ENCODE results near the gene IRGQ. TPM values are rescaled to one million over a fixed set of nuclear protein-coding genes. Genes with fewer than 3 reads are reported as not detected.

Gene IRGQ
- total and polyA plus RNA-seq, 2 donors (not counting 3 experiments of a cell fraction or from before 2014, with no cell fraction given), result 15.8 to 33.2 TPM

DNA sequence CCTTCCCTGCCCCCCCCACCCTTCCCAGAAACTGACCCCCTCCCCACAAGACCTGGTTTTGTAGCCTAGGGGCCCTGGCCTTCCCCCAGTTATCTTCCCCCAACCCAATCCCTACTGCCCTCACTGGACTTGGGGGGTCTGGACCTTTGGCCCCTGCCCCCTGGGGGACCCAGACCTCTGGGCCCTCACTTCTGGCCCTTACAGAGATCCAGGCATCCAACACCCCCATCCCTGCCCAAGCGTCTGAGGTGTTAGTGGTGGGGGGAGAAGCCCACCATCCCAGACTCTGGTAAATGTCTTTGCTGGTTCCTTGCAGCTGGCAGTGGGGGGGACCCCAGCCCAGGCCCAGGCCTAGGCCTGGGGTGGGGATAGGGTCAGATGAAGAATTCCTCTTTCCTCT is 27.0 kb upstream of the IRGQ start:
- ChIA-PET POLR2A (no interaction called here), CTCF (interaction anchor here (0.8 kb wide), 1 partner anchor 28 kb away, joined by 3 read pairs; no protein-coding TSS in a partner anchor)
- intact Hi-C loops (cut with micrococcal nuclease), result no loop called here
- Histone ChIP-seq H3K79me2 (ENCODE audit: control insufficient read depth, insufficient read depth, low read length) (peaks cover 7% of the 10 kb centered on the region), H3K9ac (replicated peaks; ENCODE audit: extremely low read depth, insufficient read depth, low read length) (no peak overlapping the region), H3K4me1 (ENCODE audit: control insufficient read depth, extremely low read depth, insufficient read depth, low read length) (peaks cover 12% of the 10 kb centered on the region), H3K27ac (ENCODE audit: insufficient read depth, low read depth, low read length) (no peak overlapping the region), H2AFZ (ENCODE audit: low read depth, low read length) (no peak overlapping the region), H3K9me1 (replicated peaks; ENCODE audit: control insufficient read depth, extremely low read depth, insufficient read depth, low read length) (no peaks in the 10 kb centered on the region), H4K20me1 (replicated peaks; ENCODE audit: control insufficient read depth, extremely low read depth, insufficient read depth, low read length) (no peaks in the 10 kb centered on the region), H3K4me3 (replicated peaks in 1 of 3; ENCODE audit: insufficient read depth in 1 of 3, low read depth in 1 of 3, low read length in 3 of 3) (no peak overlapping the region), H3K4me2 (ENCODE audit: insufficient read depth, low read length) (no peak overlapping the region), H3K27me3 (ENCODE audit: control insufficient read depth in 2 of 2, insufficient read depth in 2 of 2, low read length in 2 of 2) (no peaks in the 10 kb centered on the region), H3K36me3 (ENCODE audit: control insufficient read depth in 2 of 2, extremely low read depth in 1 of 2, insufficient read depth in 2 of 2, low read length in 2 of 2) (no peaks in the 10 kb centered on the region), H3K9me3 (replicated peaks; ENCODE audit: control insufficient read depth, insufficient read depth, low read length) (no peaks in the 10 kb centered on the region)
- BruUV-seq (replicated peaks), result no TSS peak
- TF ChIP-seq MYC (IDR thresholded peaks at IDR 0.05; ENCODE audit: low read depth, low read length), result no peak
- FAIRE-seq (no peak), DNase-seq (ENCODE audit: low read depth, low spot score) (no peak)
- dilution Hi-C loops (cut with MboI; ENCODE audit: extremely low pct_ligation_motif_present, low sequenced_read_pairs), result no loop called here

DNA sequence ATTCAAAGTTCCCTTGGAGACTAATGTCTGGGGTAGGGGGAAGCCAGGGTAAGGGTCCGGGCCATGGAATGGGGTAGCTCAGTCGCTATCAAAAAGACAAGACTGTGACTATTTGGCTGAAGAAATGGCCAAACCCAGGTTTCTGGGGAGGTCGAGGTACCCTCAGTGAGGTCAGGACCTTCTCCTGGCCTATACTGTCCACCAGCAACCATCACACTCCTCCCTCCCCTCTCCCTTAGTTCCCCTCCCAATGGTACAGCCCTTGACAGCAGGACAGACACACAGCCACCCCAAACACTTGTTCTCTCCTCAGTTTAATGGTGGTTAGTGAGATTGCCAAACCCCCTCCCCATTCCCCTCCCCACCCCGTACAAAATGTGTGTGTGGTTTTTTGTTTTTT is 26.1 kb upstream of the IRGQ start:
- no peak overlapping the region for H3K27ac ChIP-seq (ENCODE audit: insufficient read depth, low read depth, low read length)
- no peak overlapping the region for H3K4me3 ChIP-seq (replicated peaks in 1 of 3; ENCODE audit: insufficient read depth in 1 of 3, low read depth in 1 of 3, low read length in 3 of 3)
- POLR2A ChIA-PET, result no interaction called here
- no peaks in the 10 kb centered on the region for H3K9me1 ChIP-seq (replicated peaks; ENCODE audit: control insufficient read depth, extremely low read depth, insufficient read depth, low read length)
- H3K27me3 ChIP-seq (ENCODE audit: control insufficient read depth in 2 of 2, insufficient read depth in 2 of 2, low read length in 2 of 2), result no peaks in the 10 kb centered on the region
- no peak for FAIRE-seq
- H3K4me2 ChIP-seq (ENCODE audit: insufficient read depth, low read length), result no peak overlapping the region
- no peaks in the 10 kb centered on the region for H4K20me1 ChIP-seq (replicated peaks; ENCODE audit: control insufficient read depth, extremely low read depth, insufficient read depth, low read length)
- no TSS peak for BruUV-seq (replicated peaks)
- CTCF ChIA-PET, result no interaction called here
- no peak overlapping the region for H3K9ac ChIP-seq (replicated peaks; ENCODE audit: extremely low read depth, insufficient read depth, low read length)
- H3K9me3 ChIP-seq (replicated peaks; ENCODE audit: control insufficient read depth, insufficient read depth, low read length), result no peaks in the 10 kb centered on the region
- no peaks in the 10 kb centered on the region for H3K36me3 ChIP-seq (ENCODE audit: control insufficient read depth in 2 of 2, extremely low read depth in 1 of 2, insufficient read depth in 2 of 2, low read length in 2 of 2)
- peaks cover 13% of the 10 kb centered on the region for H3K79me2 ChIP-seq (ENCODE audit: control insufficient read depth, insufficient read depth, low read length)
- dilution Hi-C loops (cut with MboI; ENCODE audit: extremely low pct_ligation_motif_present, low sequenced_read_pairs) (no loop called here), intact Hi-C loops (cut with micrococcal nuclease) (no loop called here)
- DNase-seq (ENCODE audit: low read depth, low spot score), result no peak
- H2AFZ ChIP-seq (ENCODE audit: low read depth, low read length), result no peak overlapping the region
- TF ChIP-seq POLR2A (IDR thresholded peaks at IDR 0.05; ENCODE audit: low read depth, low read length) (no peak), EZH2 (IDR thresholded peaks at IDR 0.05; ENCODE audit: borderline replicate concordance, low read depth, low read length, severe bottlenecking) (no peak), GATA2 (IDR thresholded peaks at IDR 0.05; ENCODE audit: insufficient read depth, insufficient read length, low read depth, low read length) (no peak), JUN (IDR thresholded peaks at IDR 0.05; ENCODE audit: borderline replicate concordance, insufficient read depth, insufficient read length, low read depth) (no peak), POLR2AphosphoS5 (IDR thresholded peaks at IDR 0.05; ENCODE audit: insufficient read depth, low read depth, low read length) (no peak), MYC (IDR thresholded peaks at IDR 0.05; ENCODE audit: low read depth, low read length) (no peak), FOS (IDR thresholded peaks at IDR 0.05; ENCODE audit: borderline replicate concordance, insufficient read depth, low read length) (no peak)
- TF ChIP-seq, protein P1, sequence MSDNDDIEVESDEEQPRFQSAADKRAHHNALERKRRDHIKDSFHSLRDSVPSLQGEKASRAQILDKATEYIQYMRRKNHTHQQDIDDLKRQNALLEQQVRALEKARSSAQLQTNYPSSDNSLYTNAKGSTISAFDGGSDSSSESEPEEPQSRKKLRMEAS (IDR thresholded peaks at IDR 0.05; ENCODE audit: insufficient read depth, insufficient read length), result no peak
- TF ChIP-seq, protein P2, sequence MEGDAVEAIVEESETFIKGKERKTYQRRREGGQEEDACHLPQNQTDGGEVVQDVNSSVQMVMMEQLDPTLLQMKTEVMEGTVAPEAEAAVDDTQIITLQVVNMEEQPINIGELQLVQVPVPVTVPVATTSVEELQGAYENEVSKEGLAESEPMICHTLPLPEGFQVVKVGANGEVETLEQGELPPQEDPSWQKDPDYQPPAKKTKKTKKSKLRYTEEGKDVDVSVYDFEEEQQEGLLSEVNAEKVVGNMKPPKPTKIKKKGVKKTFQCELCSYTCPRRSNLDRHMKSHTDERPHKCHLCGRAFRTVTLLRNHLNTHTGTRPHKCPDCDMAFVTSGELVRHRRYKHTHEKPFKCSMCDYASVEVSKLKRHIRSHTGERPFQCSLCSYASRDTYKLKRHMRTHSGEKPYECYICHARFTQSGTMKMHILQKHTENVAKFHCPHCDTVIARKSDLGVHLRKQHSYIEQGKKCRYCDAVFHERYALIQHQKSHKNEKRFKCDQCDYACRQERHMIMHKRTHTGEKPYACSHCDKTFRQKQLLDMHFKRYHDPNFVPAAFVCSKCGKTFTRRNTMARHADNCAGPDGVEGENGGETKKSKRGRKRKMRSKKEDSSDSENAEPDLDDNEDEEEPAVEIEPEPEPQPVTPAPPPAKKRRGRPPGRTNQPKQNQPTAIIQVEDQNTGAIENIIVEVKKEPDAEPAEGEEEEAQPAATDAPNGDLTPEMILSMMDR (IDR thresholded peaks at IDR 0.05; ENCODE audit: extremely low read depth in 1 of 2, insufficient read depth in 1 of 2, low read depth in 1 of 2, low read length in 2 of 2), result no peak
- peaks cover 12% of the 10 kb centered on the region for H3K4me1 ChIP-seq (ENCODE audit: control insufficient read depth, extremely low read depth, insufficient read depth, low read length)
